ENCODE measurements around the gene RANBP6. TPM values are rescaled to one million over a fixed set of nuclear protein-coding genes. Genes with fewer than 3 reads are reported as not detected.
A peak's percentile ranks its signal among the peaks of the same experiment; 100 is the strongest.

The RANBP6 gene
- total and polyA plus RNA-seq, 2 experiments from 2014 or later: 18.0 to 23.8 TPM

DNA sequence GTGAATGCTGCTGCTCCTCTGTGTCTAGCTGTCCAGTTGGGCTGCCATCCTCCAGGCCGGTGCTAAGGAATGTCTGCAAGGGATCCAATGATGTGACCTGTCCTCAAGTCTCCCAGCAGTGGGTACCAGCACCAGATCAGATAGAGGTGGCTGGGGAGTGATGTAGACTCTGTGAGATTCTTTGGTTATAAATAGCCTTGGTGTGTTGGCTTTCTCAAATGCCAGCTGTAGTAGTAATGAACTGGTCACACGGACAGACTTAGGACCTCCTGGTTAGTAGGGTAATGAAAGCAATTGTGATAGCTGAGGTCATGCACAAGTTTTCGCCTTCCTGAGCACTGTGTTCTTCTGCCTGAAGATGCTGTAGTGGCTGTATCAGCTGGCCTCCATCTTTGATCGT lies 29.9 kb upstream of the RANBP6 start:
- Histone ChIP-seq H3K4me1 (ENCODE audit: low read depth) (no peaks in the 10 kb centered on the region), H3K27me3 (no peaks in the 10 kb centered on the region), H3K27ac (no peak overlapping the region), H3K9me3 (ENCODE audit: low read depth) (no peaks in the 10 kb centered on the region), H3K36me3 (no peaks in the 10 kb centered on the region), H3K4me3 (no peak overlapping the region)
- no peak for DNase-seq (ENCODE audit: low read depth in 1 of 2, low spot score in 1 of 2)
- TF ChIP-seq, protein P1, sequence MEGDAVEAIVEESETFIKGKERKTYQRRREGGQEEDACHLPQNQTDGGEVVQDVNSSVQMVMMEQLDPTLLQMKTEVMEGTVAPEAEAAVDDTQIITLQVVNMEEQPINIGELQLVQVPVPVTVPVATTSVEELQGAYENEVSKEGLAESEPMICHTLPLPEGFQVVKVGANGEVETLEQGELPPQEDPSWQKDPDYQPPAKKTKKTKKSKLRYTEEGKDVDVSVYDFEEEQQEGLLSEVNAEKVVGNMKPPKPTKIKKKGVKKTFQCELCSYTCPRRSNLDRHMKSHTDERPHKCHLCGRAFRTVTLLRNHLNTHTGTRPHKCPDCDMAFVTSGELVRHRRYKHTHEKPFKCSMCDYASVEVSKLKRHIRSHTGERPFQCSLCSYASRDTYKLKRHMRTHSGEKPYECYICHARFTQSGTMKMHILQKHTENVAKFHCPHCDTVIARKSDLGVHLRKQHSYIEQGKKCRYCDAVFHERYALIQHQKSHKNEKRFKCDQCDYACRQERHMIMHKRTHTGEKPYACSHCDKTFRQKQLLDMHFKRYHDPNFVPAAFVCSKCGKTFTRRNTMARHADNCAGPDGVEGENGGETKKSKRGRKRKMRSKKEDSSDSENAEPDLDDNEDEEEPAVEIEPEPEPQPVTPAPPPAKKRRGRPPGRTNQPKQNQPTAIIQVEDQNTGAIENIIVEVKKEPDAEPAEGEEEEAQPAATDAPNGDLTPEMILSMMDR (IDR thresholded peaks at IDR 0.05; ENCODE audit: low read depth, low read length): no peak

DNA sequence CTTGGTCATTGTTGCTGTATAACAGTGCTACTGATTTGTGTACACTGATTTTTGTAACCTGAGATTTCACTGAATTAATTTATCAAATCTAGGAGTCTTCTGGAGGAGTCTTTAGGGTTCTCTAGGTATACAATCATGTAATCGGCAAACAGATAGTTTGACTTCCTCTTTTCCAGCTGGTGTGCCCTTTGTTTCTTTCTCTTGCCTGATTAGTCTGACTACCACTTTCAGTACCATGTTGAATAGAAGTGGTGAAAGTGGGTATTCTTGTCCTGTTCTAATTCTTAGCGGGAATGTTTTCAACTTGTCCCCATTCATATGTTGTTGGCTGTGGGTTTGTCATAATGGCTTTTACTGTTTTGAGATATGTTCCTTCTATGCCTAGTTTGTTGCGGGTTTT lies 24.7 kb upstream of the RANBP6 start:
- no peaks in the 10 kb centered on the region for H3K9me3 ChIP-seq (ENCODE audit: low read depth)
- no peak overlapping the region for H3K27ac ChIP-seq

DNA sequence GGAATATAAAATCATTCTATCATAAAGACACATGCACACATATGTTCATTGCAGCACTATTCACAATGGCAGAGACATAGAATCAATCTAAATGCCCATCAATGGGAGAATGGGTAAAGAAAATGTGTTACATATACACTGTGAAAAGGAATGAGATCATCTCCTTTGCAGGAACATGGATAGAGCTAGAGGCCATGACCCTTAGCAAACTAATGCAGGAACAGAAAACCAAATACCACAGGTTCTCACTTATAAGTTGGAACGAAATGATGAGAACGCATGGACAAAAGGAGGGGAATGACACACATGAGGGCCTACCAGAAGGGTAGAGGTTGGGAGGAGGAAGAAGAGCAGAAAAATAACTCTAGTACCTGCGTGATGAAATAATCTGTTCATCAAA lies 21.0 kb upstream of the RANBP6 start:
- Histone ChIP-seq H3K4me3 (no peak overlapping the region), H3K27ac (no peak overlapping the region), H3K27me3 (no peaks in the 10 kb centered on the region), H3K36me3 (no peaks in the 10 kb centered on the region), H3K4me1 (ENCODE audit: low read depth) (no peaks in the 10 kb centered on the region), H3K9me3 (ENCODE audit: low read depth) (no peaks in the 10 kb centered on the region)
- DNase-seq (ENCODE audit: low read depth in 1 of 2, low spot score in 1 of 2): no peak
- TF ChIP-seq, protein P1 (IDR thresholded peaks at IDR 0.05; ENCODE audit: low read depth, low read length): no peak

More for the DNA sequence above, 24.7 kb upstream of the RANBP6 start:
- TF ChIP-seq, protein P1 (IDR thresholded peaks at IDR 0.05; ENCODE audit: low read depth, low read length): no peak
- no peaks in the 10 kb centered on the region for H3K27me3 ChIP-seq
- DNase-seq (ENCODE audit: low read depth in 1 of 2, low spot score in 1 of 2): no peak
- no peaks in the 10 kb centered on the region for H3K4me1 ChIP-seq (ENCODE audit: low read depth)
- no peaks in the 10 kb centered on the region for H3K36me3 ChIP-seq
- H3K4me3 ChIP-seq: no peak overlapping the region

DNA sequence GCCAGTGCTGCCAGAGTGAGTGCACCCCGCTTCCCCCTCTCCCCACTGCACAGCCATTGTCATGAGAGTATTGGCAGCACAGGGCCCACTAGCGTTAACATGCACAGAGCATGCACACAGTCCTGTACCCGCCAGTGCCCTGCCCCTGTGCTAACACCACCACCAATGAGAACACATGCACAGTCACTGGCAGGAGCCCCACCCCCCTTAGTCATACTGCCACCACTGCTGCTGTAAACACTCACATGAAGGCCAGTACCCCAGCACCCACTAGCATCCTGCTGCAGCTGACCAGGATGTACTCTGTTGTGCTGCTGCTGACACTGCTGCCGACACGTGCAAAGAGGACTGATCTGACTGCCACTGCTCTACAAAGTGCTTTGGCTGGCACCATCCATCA lies 19.5 kb upstream of the RANBP6 start:
- Histone ChIP-seq H3K27ac (no peak overlapping the region), H3K27me3 (no peaks in the 10 kb centered on the region), H3K4me3 (no peak overlapping the region), H3K36me3 (no peaks in the 10 kb centered on the region), H3K9me3 (ENCODE audit: low read depth) (no peaks in the 10 kb centered on the region), H3K4me1 (ENCODE audit: low read depth) (no peaks in the 10 kb centered on the region)
- TF ChIP-seq, protein P1 (IDR thresholded peaks at IDR 0.05; ENCODE audit: low read depth, low read length): no peak
- DNase-seq (ENCODE audit: low read depth in 1 of 2, low spot score in 1 of 2): no peak

DNA sequence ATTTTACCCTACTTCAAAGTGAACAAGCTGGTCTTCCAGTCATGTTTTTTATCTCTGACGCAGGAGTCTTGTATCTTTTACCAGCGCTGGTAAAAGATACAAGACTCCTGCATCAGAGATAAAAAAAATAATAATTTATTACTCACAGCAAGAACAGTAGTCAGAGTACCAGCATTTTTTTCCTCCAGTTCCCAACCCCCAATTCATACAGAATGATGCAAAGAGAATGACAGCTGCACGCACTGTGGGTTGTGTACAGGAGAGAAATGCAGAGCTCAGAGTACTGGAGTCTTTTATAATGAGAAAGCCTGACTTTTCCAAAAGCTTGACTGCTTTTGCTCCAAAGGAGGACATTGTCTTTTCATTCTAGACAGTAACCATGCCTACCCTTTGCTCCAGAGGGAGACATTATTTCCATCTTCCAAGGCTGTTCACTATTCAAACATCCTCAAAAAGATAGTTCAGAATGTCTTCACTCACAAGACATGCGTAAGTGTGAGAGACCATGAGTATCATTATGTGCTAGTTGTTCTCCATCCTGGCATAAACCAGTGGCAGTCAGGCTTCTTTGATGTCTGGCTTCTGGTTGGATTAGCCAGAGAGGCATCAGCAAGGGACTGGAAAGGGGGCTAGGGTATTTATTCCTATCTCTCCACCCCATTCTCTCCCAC lies 14.3 kb upstream of the RANBP6 start:
- TF ChIP-seq, protein P1 (IDR thresholded peaks at IDR 0.05; ENCODE audit: low read depth, low read length): no peak
- H3K27me3 ChIP-seq: no peaks in the 10 kb centered on the region
- peak in 1 of 2 donors; percentile 33 for DNase-seq (ENCODE audit: low read depth in 1 of 2, low spot score in 1 of 2)

More for the DNA sequence above, 14.3 kb upstream of the RANBP6 start:
- Histone ChIP-seq H3K4me1 (ENCODE audit: low read depth) (no peaks in the 10 kb centered on the region), H3K27ac (no peak overlapping the region), H3K9me3 (ENCODE audit: low read depth) (no peaks in the 10 kb centered on the region), H3K4me3 (no peak overlapping the region), H3K36me3 (no peaks in the 10 kb centered on the region)
